Brain microvascular endothelial cell (primary cell): ENCODE data around the gene PDLIM1.

ENCODE experiments used
- DNase-seq: peaks from one replicate; pipeline ENCODE4 v3.0.0-alpha.2; 2020
- H3K27ac ChIP-seq: fragments of 250-450 bp; sonication (Bioruptor Pico); 2 replicates; pipeline ENCODE4 v1.5.1; 2020; ENCODE audit warnings: mild to moderate bottlenecking, moderate library complexity
- H3K27me3 ChIP-seq: fragments of 250-450 bp; sonication (Bioruptor Pico); replicated peaks from 2 replicates; pipeline ENCODE4 v1.5.1; 2020; ENCODE audit warnings: mild to moderate bottlenecking
- H3K36me3 ChIP-seq: fragments of 250-450 bp; sonication (Bioruptor Pico); replicated peaks from 2 replicates; pipeline ENCODE4 v1.5.1; 2020; ENCODE audit warnings: mild to moderate bottlenecking
- H3K4me3 ChIP-seq: 2 replicates; pipeline ENCODE4 v1.5.1; 2011; ENCODE audit warnings: low read depth, mild to moderate bottlenecking, control low read depth, low read length, moderate library complexity
- CTCF ChIP-seq: IDR thresholded peaks from 2 replicates; pipeline ENCODE4 v1.5.1; 2011; ENCODE audit warnings: low read depth, mild to moderate bottlenecking, moderate library complexity, low read length, control low read depth, inconsistent platforms; ENCODE audit errors: missing control alignments
- in situ Hi-C: cut with HindIII; loops from 2 replicates; pipeline ENCODE4 v1.10.0; 2017; ENCODE audit warnings: low sequenced_read_pairs, low pct_ligation_motif_present

PDLIM1 gene

DNA sequence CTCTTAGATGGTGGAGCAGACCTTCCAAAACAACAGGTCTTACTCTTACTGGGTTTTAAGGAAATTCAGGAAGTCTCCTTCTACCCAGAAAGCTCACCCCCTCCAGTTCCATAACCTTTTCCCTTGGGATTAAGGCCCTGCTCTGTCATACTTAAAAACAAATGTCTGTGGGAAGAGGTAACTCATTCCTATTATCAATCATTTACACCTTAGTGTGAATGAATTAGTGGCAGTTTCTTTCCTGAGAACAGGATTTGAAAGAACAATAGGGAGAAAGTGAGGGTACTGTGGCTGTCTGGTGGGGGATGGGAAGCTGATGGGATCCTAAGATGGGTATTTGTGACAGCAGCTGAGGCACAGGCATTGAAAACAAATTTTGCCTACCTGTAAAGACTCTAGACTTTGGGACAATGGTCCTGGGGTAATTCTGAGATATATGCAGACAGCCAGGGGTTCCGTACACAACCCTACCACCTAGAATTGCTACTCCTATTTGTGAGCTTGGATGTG lies 22.2 kb upstream of the PDLIM1 start:
- no peaks in the 10 kb centered on the region for H3K27me3 ChIP-seq
- DNase-seq: no peak
- H3K4me3 ChIP-seq: no peak overlapping the region
- no peak for TF ChIP-seq CTCF
- in situ Hi-C loops: no loop called here
- H3K27ac ChIP-seq: no peak overlapping the region
- no peaks in the 10 kb centered on the region for H3K36me3 ChIP-seq

DNA sequence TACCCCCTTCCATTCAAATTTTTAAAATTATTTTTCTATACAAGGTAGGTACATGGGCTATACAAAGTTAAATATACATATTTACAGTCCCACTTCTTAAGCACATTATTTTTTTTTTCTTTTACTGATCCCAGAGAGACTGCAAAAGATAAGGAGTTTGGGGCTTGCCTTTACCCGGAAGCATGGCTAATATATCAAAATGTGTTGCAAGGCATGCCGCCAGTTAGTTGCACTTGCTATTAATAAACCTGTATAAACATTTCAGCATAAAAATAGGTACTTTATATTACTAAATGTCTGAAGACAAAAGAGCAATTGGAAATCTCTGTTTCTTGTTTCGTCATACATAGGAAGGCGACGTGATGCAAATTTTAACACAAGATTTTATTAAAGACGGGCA lies 21.5 kb upstream of the PDLIM1 start:
- TF ChIP-seq CTCF: no peak
- no peak overlapping the region for H3K4me3 ChIP-seq
- no peaks in the 10 kb centered on the region for H3K27me3 ChIP-seq
- H3K27ac ChIP-seq: no peak overlapping the region
- in situ Hi-C loops: no loop called here
- no peak for DNase-seq
- H3K36me3 ChIP-seq: no peaks in the 10 kb centered on the region

- Histone ChIP-seq H3K4me3 (no peak overlapping the region), H3K36me3 (no peaks in the 10 kb centered on the region), H3K27ac (no peak overlapping the region), H3K27me3 (no peaks in the 10 kb centered on the region)
- no peak for DNase-seq
- no peak for TF ChIP-seq CTCF
- in situ Hi-C loops: no loop called here
Observed at GRCh38 chr10:95309958-95310357, 19.2 kb upstream of the PDLIM1 start.

DNA sequence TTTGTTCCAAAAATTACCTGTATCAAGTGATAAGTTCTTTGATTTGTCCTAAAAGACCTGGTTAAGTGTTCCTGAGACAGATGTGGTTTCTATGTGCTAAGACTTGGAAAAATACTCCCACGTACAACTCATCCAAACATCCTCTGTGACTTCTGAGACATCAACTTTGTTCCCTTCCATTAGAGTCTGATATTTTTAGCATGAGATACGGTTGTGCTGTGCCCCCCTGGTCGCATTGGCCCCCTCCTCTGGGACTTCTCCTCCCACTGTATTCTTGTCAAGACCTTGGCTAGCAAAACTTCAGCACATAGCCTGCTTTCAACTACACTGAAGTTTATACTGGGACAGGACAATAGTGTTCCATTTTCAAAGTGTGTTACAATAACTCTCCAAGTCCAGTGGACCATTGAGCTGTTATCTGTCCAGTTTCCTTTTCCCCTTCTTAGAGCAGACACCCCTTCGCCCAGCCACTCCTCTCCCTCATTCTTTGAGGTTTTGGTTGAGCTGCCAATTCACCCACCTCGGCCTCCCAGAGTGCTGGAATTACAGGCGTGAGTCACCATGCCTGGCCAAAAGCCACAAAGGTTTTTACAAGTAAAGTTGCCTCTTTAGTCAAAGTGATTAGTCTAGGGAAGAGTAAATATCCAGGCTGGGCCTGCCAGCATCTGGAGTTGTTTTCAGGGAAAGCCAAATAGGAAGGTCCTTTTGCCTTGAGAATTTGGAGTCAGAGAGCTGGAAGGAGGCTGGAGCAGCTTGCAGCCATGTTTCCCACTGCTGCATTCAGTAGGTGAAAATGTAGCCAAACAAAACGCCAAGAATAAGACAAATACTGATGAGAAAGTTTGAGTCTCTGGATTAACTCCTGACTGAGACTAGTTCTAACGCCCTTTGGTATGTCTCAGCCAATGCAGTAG lies 17.8 kb upstream of the PDLIM1 start:
- Histone ChIP-seq H3K36me3 (no peaks in the 10 kb centered on the region), H3K27ac (peak overlapping the region; percentile 81), H3K4me3 (no peak overlapping the region), H3K27me3 (no peaks in the 10 kb centered on the region)
- no peak for TF ChIP-seq CTCF
- DNase-seq: peak; percentile 98
- in situ Hi-C loops: no loop called here

GRCh38 chr10:95306851-95307250 lies 16.0 kb upstream of the PDLIM1 start:
- DNase-seq: no peak
- H3K4me3 ChIP-seq: no peak overlapping the region
- no peaks in the 10 kb centered on the region for H3K27me3 ChIP-seq
- TF ChIP-seq CTCF: no peak
- no peaks in the 10 kb centered on the region for H3K36me3 ChIP-seq
- H3K27ac ChIP-seq: no peak overlapping the region
- in situ Hi-C loops: no loop called here

- TF ChIP-seq CTCF: no peak
- H3K27me3 ChIP-seq: no peaks in the 10 kb centered on the region
- H3K27ac ChIP-seq: no peak overlapping the region
- DNase-seq: no peak
- H3K36me3 ChIP-seq: no peaks in the 10 kb centered on the region
- no peak overlapping the region for H3K4me3 ChIP-seq
- in situ Hi-C loops: no loop called here
Observed at GRCh38 chr10:95306318-95306650, 15.5 kb upstream of the PDLIM1 start.
